ENCODE data around the gene OSM. TPM values are rescaled to one million over a fixed set of nuclear protein-coding genes. Genes with fewer than 3 reads are reported as not detected.

Gene OSM
- total RNA-seq, 4 donors from 2014 or later, result 0.19 to 5.7 (median 0.19) TPM; not detected in 1

DNA sequence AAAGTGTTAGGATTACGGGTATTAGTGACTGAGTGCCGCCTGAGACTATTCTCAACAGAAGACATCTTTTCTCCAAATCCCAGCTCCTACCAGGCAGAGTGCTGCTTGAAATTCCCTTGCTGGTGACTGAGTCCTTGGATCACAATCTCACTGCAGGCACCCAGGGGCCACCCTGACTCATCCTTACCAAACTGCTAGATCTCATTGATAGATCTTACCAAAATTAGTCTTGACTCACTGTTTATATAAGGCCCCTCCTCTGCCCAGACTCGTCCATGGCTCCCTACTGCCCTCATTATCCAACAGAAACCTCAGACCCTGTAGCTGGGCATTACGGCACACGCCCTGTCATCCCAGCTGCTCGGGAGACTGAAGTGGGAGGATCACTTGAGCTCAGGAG is 45.4 kb upstream of the OSM start:
- no peaks in the 10 kb centered on the region for H3K9me3 ChIP-seq
- TF ChIP-seq, protein P1, sequence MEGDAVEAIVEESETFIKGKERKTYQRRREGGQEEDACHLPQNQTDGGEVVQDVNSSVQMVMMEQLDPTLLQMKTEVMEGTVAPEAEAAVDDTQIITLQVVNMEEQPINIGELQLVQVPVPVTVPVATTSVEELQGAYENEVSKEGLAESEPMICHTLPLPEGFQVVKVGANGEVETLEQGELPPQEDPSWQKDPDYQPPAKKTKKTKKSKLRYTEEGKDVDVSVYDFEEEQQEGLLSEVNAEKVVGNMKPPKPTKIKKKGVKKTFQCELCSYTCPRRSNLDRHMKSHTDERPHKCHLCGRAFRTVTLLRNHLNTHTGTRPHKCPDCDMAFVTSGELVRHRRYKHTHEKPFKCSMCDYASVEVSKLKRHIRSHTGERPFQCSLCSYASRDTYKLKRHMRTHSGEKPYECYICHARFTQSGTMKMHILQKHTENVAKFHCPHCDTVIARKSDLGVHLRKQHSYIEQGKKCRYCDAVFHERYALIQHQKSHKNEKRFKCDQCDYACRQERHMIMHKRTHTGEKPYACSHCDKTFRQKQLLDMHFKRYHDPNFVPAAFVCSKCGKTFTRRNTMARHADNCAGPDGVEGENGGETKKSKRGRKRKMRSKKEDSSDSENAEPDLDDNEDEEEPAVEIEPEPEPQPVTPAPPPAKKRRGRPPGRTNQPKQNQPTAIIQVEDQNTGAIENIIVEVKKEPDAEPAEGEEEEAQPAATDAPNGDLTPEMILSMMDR (IDR thresholded peaks at IDR 0.05), result no peak
- TF ChIP-seq POLR2A (IDR thresholded peaks at IDR 0.05), result no peak
- 33 to 37% methylated on average over 3 to 6 of the region's 6 CpGs for WGBS, 2 donors
- peaks cover 76 to 100% (median 98%) of the 10 kb centered on the region in 3 donors for H3K4me1 ChIP-seq
- intact Hi-C loops (cut with DNase I), result no loop called here
- H3K4me3 ChIP-seq, result peak overlapping the region in 1 of 4 donors; percentile 22
- peak overlapping the region; percentile 88 to 99 (median 94) for H3K27ac ChIP-seq
- H3K36me3 ChIP-seq, result peaks cover 0 to 24% (median 0%) of the 10 kb centered on the region in 3 donors
- H3K27me3 ChIP-seq, result no peaks in the 10 kb centered on the region
- no peak for DNase-seq

DNA sequence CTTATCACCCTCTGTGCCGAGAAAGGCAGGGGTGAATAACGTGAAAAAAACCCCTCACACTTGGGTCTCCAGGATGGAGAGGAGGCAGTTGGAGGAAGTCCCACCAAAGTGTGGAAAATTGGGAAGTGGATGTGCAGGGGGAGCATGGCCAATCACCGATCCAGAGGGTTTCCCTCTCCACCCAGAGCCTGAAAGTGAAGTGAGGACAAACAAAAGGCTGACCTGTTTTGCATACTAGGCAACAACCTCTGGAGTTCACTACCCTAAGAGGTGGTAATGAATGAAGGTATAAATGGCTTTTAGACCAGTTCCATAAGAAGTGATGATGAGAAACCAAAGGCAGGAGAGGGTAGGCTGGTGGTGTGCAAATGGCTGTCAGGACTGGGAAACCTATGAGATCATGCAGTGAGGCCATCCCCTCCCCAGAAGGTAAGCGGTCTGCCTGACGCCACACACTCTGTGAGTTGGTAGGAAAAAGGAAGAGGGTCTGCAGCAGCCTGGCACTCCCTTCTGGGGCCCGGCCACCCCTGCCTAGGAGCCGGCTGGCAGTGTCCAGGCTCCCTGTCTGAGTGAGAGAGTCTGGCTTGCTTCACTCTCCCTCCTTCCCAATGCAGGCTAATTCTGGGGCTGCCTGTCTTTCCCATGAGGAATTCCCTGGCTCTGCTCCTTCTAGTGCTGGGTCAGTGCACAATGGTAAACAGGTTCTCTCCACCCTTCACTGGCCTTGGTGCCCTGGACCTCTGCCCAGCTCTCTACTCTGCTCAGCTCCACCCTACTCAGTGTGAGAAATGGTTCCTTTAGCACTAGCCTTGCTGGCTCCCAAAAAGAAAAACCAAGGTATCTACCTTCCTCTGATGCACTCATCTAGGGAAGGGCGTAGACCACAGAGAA is 44.5 kb upstream of the OSM start:
- Histone ChIP-seq H3K27me3 (no peaks in the 10 kb centered on the region), H3K27ac (peak overlapping the region; percentile 88 to 99 (median 94)), H3K4me1 (peaks cover 77 to 100% (median 98%) of the 10 kb centered on the region in 3 donors), H3K36me3 (peaks cover 0 to 15% (median 0%) of the 10 kb centered on the region in 3 donors), H3K4me3 (peak overlapping the region in 1 of 4 donors; percentile 22), H3K9me3 (no peaks in the 10 kb centered on the region)
- intact Hi-C loops (cut with DNase I), result no loop called here
- TF ChIP-seq, protein P1 (IDR thresholded peaks at IDR 0.05), result no peak
- TF ChIP-seq POLR2A (IDR thresholded peaks at IDR 0.05), result peak in 1 of 4 donors; percentile 24
- 28 to 33% methylated on average over 5 to 7 of the region's 8 CpGs for WGBS, 2 donors
- no peak for DNase-seq

DNA sequence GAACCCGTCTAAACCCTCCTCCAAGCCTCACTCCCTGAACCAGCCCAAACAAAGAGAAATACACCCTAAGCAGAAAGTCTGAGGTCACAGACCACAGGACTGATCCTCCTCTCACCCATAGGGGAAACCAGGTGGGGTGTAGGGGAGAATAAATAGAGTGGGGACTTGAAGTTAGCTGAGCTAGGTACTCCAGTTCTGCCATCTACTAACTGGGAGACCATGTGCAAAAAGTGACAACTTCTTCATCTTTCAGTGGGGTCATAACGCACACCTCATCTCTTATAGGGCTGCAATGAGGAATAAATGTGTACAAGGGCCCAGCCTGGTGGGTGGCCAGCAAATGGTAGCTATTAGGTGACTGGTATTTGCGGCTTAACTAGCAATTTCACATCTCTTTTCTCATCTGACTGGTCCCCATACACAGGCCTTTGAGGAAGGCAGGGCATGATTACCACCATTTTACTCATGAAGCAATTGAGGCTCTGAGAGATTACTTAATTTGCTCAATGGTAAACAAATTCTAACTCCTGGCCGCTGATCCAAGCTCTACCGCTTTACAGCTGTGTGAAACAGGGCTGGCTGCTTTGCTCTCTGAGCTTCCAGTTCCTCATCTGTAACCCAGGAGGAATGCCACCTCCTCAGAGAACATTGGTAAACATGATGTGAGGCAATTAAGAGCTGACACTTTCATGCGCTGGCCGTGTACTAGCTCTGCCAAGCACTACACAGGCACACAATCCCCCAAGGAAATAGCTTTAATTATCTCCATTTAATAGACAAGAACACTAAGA is 43.5 kb upstream of the OSM start:
- peaks cover 82 to 100% (median 98%) of the 10 kb centered on the region in 3 donors for H3K4me1 ChIP-seq
- peaks cover 0 to 6% (median 0%) of the 10 kb centered on the region in 3 donors for H3K36me3 ChIP-seq
- DNase-seq, result no peak
- TF ChIP-seq POLR2A (IDR thresholded peaks at IDR 0.05), result peak in 1 of 4 donors; percentile 35
- TF ChIP-seq, protein P1 (IDR thresholded peaks at IDR 0.05), result no peak
- H3K9me3 ChIP-seq, result no peaks in the 10 kb centered on the region
- no peaks in the 10 kb centered on the region for H3K27me3 ChIP-seq
- peak overlapping the region; percentile 88 to 99 (median 94) for H3K27ac ChIP-seq
- WGBS, 2 donors, result 25 to 56% methylated on average over 5 to 6 of the region's 7 CpGs
- peak overlapping the region in 1 of 4 donors; percentile 22 for H3K4me3 ChIP-seq
- intact Hi-C loops (cut with DNase I), result no loop called here

DNA sequence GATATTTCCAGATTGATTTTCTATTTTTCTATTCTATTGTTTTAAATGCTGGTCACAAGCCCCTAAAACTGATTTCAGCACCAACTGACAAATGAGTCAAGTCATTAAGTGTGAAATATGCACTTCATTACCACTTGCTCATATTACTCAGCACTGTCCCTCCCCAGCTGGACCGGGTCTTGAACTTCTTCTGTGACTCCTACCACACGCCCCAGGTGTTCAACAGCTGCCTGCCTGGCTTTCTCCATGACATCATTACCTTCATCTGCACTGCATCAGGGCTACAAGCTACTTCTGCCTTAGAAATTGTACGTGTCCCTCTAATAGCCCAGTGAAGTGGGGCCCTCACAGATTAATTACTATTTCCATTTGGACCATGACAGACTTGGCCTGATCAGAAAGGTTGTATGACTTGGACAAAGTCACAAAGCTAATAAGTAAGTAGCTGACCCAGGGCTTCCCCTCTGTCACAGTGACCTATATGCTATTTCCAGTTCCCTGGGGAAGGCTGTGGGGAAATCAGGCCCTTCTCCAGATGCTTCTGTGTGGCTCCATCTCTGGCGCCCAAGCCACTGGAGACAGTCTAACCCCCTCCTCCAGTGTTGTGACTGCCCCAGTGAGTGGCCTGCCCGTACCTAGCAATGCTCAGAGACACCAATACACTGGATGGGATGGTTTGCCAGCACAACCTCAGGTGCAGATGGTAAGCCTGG is 42.0 kb upstream of the OSM start:
- H3K27me3 ChIP-seq, result no peaks in the 10 kb centered on the region
- H3K4me1 ChIP-seq, result peaks cover 91 to 100% (median 99%) of the 10 kb centered on the region in 3 donors
- no peak overlapping the region for H3K4me3 ChIP-seq
- no peak for DNase-seq
- intact Hi-C loops (cut with DNase I), result no loop called here
- TF ChIP-seq POLR2A (IDR thresholded peaks at IDR 0.05), result no peak
- TF ChIP-seq, protein P1 (IDR thresholded peaks at IDR 0.05), result no peak
- WGBS, 2 donors, result 47 to 49% methylated on average over 4 of the region's 5 CpGs
- peaks cover 0 to 3% (median 0%) of the 10 kb centered on the region in 3 donors for H3K36me3 ChIP-seq
- no peaks in the 10 kb centered on the region for H3K9me3 ChIP-seq
- H3K27ac ChIP-seq, result peak overlapping the region; percentile 88 to 99 (median 94)
